ENCODE data around the gene TWF2. TPM values are rescaled to one million over a fixed set of nuclear protein-coding genes. Genes with fewer than 3 reads are reported as not detected.

The TWF2 gene
- total RNA-seq, 1 experiment from 2014 or later, result 102 TPM

DNA sequence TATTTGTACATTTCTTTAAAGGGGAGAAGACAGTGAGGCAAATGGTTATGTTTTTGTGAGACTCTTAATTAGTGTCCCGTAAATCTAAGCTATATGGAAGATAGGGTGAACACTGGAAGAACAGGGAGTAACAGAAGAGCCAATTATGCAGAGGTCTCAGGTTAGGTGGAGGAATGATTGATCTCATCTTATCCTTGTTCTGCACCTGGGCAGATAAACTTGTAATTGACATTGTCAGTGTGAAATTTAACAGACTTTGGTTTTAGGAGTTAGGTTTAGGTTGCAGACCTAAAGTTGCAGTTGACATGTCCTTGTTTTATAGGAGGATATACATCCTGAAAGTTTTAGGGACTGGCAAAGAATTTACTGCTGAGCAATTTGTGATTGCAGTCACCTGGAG is 3.1 kb upstream of the TWF2 start:
- Histone ChIP-seq H3K4me2 (no peak overlapping the region), H3K27ac (no peak overlapping the region), H3K79me2 (ENCODE audit: low read depth) (peaks cover 30% of the 10 kb centered on the region), H3K9me2 (ENCODE audit: insufficient read depth) (no peaks in the 10 kb centered on the region), H3K4me1 (replicated peaks; ENCODE audit: insufficient read depth) (peaks cover 53% of the 10 kb centered on the region), H3K9me3 (ENCODE audit: insufficient read depth, low read depth) (no peaks in the 10 kb centered on the region), H4K20me1 (ENCODE audit: insufficient read depth) (no peaks in the 10 kb centered on the region), H2AFZ (no peak overlapping the region), H3F3A (ENCODE audit: insufficient read depth, low read depth) (peaks cover 37% of the 10 kb centered on the region), H3K4me3 (no peak overlapping the region), H3K36me3 (ENCODE audit: low read depth) (no peaks in the 10 kb centered on the region), H3K27me3 (ENCODE audit: insufficient read depth, low read depth) (no peaks in the 10 kb centered on the region)
- intact Hi-C loops (cut with micrococcal nuclease; ENCODE audit: unreplicated experiment), result no loop called here
- BruUV-seq (replicated peaks), result no TSS peak
- no peak for DNase-seq
- TF ChIP-seq, protein P1, sequence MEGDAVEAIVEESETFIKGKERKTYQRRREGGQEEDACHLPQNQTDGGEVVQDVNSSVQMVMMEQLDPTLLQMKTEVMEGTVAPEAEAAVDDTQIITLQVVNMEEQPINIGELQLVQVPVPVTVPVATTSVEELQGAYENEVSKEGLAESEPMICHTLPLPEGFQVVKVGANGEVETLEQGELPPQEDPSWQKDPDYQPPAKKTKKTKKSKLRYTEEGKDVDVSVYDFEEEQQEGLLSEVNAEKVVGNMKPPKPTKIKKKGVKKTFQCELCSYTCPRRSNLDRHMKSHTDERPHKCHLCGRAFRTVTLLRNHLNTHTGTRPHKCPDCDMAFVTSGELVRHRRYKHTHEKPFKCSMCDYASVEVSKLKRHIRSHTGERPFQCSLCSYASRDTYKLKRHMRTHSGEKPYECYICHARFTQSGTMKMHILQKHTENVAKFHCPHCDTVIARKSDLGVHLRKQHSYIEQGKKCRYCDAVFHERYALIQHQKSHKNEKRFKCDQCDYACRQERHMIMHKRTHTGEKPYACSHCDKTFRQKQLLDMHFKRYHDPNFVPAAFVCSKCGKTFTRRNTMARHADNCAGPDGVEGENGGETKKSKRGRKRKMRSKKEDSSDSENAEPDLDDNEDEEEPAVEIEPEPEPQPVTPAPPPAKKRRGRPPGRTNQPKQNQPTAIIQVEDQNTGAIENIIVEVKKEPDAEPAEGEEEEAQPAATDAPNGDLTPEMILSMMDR (conservative IDR thresholded peaks at IDR 0.05), result no peak
- no peak for TF ChIP-seq EZH2 (IDR thresholded peaks at IDR 0.05; ENCODE audit: low read depth)
- POLR2A ChIA-PET (ENCODE audit: unreplicated experiment), result no interaction called here
- CTCF ChIA-PET, result no interaction called here

DNA sequence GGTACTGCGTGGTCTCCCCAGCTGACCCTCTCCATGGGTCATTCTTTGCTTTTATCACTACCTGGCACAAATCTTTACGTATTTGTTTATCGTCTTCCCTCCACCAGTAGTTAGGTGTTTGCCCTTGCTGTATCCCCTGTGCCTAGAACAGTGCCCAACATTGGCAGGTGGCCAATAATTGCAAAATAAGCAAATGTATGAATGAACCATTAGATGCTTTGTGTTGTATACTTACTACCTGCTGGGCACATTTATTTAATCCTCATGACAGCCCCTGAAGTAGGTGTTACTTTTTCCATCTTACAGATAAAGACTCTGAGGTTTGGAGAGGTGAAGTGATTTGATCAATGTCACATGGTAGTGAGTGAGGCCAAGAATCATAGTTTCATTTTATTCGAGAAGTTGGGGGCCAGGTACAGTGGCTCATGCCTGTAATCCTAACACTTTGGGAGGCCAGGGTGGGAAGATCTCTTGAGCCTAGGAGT is 2.0 kb upstream of the TWF2 start:
- H3K27ac ChIP-seq, result peak overlapping the region; percentile 87
- no peaks in the 10 kb centered on the region for H3K27me3 ChIP-seq (ENCODE audit: insufficient read depth, low read depth)

DNA sequence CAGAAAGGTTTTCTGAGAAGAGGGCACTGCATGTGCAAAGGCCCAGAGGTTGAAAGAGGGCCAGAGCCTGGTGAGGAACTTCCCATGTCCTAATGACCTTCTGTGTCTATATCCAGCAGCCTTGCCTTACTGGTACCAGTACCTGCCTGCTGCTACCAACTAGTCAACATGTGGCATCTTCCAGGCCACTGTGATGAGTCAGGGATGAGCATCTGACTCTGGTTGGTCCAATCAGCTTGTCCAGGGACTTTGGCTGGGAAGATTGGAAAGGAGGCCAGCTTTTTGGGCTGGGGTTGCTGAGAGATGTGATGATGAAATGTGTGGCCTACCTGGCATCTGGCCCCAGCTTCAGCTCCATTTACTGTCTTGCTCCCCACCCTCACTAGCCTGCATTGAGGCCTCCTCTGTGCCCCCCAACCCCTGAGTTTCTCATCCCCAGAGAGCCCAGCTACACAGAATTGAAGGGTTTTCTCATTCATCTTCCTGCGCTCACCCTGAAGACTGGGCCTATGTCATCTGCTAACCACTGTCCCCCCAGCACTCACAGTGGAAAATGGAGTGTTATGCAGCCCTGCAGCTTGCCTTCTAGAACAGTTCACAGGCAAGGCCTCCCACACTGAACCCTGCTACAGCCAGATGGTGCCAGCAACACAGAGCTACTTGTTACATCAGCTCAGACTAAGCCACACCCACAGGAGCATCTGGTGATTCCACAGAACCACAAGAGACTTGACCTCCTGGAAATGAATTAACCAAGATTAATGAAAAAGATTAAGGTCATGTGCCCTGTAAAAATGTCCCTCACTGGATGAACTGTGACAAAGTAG is 1.3 kb upstream of the TWF2 start:
- Histone ChIP-seq H3K27ac (peak overlapping the region; percentile 87), H3K79me2 (ENCODE audit: low read depth) (peaks cover 47% of the 10 kb centered on the region), H2AFZ (no peak overlapping the region), H3K36me3 (ENCODE audit: low read depth) (no peaks in the 10 kb centered on the region), H3K4me2 (peak overlapping the region; percentile 85), H3K4me3 (peak overlapping the region; percentile 93; the same call in 1 of the 2 replicates), H3K4me1 (replicated peaks; ENCODE audit: insufficient read depth) (peaks cover 69% of the 10 kb centered on the region), H4K20me1 (ENCODE audit: insufficient read depth) (no peaks in the 10 kb centered on the region), H3F3A (ENCODE audit: insufficient read depth, low read depth) (peaks cover 51% of the 10 kb centered on the region), H3K27me3 (ENCODE audit: insufficient read depth, low read depth) (no peaks in the 10 kb centered on the region), H3K9me2 (ENCODE audit: insufficient read depth) (no peaks in the 10 kb centered on the region), H3K9me3 (ENCODE audit: insufficient read depth, low read depth) (no peaks in the 10 kb centered on the region)
- peak in 1 of 2 experiments; percentile 73 for DNase-seq
- intact Hi-C loops (cut with micrococcal nuclease; ENCODE audit: unreplicated experiment), result no loop called here
- POLR2A ChIA-PET (ENCODE audit: unreplicated experiment), result interaction anchor here (0.6 to 0.7 kb wide), 4 partner anchors 16 to 786 kb away, joined by 3 to 4 read pairs (median 4); no protein-coding TSS in a partner anchor
- CTCF ChIA-PET, result interaction anchor here (0.6 to 1.0 kb wide), 2 partner anchors 99 to 349 kb away, joined by 3 read pairs; no protein-coding TSS in a partner anchor
- no TSS peak for BruUV-seq (replicated peaks)
- no peak for TF ChIP-seq EZH2 (IDR thresholded peaks at IDR 0.05; ENCODE audit: low read depth)
- TF ChIP-seq, protein P1 (conservative IDR thresholded peaks at IDR 0.05), result no peak

More for the DNA sequence above, 2.0 kb upstream of the TWF2 start:
- ChIA-PET POLR2A (ENCODE audit: unreplicated experiment) (no interaction called here), CTCF (interaction anchor here (0.6 to 1.0 kb wide), 2 partner anchors 98 to 350 kb away, joined by 3 read pairs; no protein-coding TSS in a partner anchor)
- Histone ChIP-seq H2AFZ (no peak overlapping the region), H4K20me1 (ENCODE audit: insufficient read depth) (no peaks in the 10 kb centered on the region), H3K79me2 (ENCODE audit: low read depth) (peaks cover 40% of the 10 kb centered on the region), H3F3A (ENCODE audit: insufficient read depth, low read depth) (peaks cover 48% of the 10 kb centered on the region), H3K36me3 (ENCODE audit: low read depth) (no peaks in the 10 kb centered on the region), H3K4me1 (replicated peaks; ENCODE audit: insufficient read depth) (peaks cover 64% of the 10 kb centered on the region), H3K9me2 (ENCODE audit: insufficient read depth) (no peaks in the 10 kb centered on the region), H3K4me2 (peak overlapping the region; percentile 85), H3K4me3 (no peak overlapping the region), H3K9me3 (ENCODE audit: insufficient read depth, low read depth) (no peaks in the 10 kb centered on the region)
- BruUV-seq (replicated peaks), result no TSS peak
- intact Hi-C loops (cut with micrococcal nuclease; ENCODE audit: unreplicated experiment), result no loop called here
- TF ChIP-seq EZH2 (IDR thresholded peaks at IDR 0.05; ENCODE audit: low read depth), result no peak
- DNase-seq, result no peak
